ENCODE data around the gene R3HCC1L. TPM values are rescaled to one million over a fixed set of nuclear protein-coding genes. Genes with fewer than 3 reads are reported as not detected.
"Not testable (repeated sequence)": the region's sequence is repeated elsewhere in the genome, so short reads cannot be mapped to it uniquely, and the experiment has no call there.

R3HCC1L gene
- total RNA-seq, 2 experiments from 2014 or later: 13.5 to 16.8 TPM

DNA sequence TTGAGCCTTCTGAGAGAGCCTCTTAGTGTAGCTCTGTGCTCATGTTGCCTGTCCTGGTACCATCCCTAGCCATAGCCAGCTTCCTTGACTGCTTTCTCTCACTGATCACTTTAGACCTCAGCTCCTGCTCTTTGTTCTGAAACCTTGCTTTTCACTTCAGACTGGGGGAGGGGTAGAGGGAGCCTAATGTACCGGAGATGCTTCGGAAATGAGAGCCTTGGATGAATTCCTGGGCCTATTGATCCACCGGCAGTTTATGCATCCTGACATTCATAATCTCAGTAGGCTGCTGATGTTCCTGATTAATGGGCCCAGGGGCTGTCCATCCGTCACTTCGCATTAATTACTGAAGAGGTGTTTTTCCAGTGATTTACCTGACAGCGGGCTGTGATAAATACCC, 38.8 kb downstream of the R3HCC1L start:
- no peak for DNase-seq
- intact Hi-C loops (cut with DNase I, micrococcal nuclease): loop anchor here in 1 of 2 experiments (10.0 kb wide), 1 partner anchor 132 kb away; no protein-coding TSS in a partner anchor
- H3K4me1 Mint-ChIP-seq: peaks cover 25% of the 10 kb centered on the region
- CTCF ChIA-PET: interaction anchor here (0.6 to 2.5 kb wide), 2 partner anchors 136 to 464 kb away, joined by 3 to 12 read pairs; no protein-coding TSS in a partner anchor
- no peaks in the 10 kb centered on the region for H3K9me3 Mint-ChIP-seq (ENCODE audit: low read depth)
- H3K27ac Mint-ChIP-seq: no peak overlapping the region
- no peaks in the 10 kb centered on the region for H3K27me3 Mint-ChIP-seq
- POLR2A ChIA-PET: no interaction called here
- ATAC-seq: no peak
- H3K36me3 Mint-ChIP-seq (ENCODE audit: low read depth): peaks cover 41% of the 10 kb centered on the region
- H3K4me3 Mint-ChIP-seq: no peak overlapping the region

DNA sequence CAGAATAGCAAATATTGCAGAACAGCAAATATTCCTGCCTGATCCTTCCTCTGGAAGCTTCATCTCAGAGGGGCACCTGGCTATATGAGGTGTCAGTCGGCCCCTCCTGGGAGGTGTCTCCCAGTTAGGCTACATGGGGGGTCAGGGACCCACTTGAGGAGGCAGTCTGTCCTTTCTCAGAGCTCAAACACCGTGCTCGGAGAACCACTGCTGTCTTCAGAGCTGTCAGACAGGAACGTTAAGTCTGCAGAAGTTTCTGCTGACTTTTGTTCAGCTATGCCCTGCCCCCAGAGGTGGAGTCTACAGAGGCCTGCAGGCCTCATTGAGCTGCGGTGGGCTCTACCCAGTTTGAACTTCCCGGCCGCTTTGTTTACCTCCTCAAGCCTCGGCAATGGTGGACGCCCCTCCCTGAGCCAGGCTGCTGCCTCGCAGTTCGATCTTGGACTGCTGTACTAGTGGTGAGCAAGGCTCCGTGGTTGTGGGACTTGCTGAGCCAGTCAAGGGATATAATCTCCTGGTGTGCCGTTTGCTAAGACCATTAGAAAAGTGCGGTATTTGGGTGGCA, 48.0 kb downstream of the R3HCC1L start:
- POLR2A ChIA-PET; intact Hi-C loops (cut with DNase I, micrococcal nuclease); H3K27me3 Mint-ChIP-seq; H3K27ac Mint-ChIP-seq; DNase-seq; H3K4me3 Mint-ChIP-seq; ATAC-seq: not testable (repeated sequence)
- CTCF ChIA-PET: interaction anchor here (1.3 kb wide), 1 partner anchor 13 kb away, joined by 7 read pairs; no protein-coding TSS in a partner anchor
- Mint-ChIP-seq H3K9me3 (ENCODE audit: low read depth) (peaks cover 13% of the 10 kb centered on the region), H3K36me3 (ENCODE audit: low read depth) (peaks cover 77% of the 10 kb centered on the region), H3K4me1 (peaks cover 55% of the 10 kb centered on the region)

DNA sequence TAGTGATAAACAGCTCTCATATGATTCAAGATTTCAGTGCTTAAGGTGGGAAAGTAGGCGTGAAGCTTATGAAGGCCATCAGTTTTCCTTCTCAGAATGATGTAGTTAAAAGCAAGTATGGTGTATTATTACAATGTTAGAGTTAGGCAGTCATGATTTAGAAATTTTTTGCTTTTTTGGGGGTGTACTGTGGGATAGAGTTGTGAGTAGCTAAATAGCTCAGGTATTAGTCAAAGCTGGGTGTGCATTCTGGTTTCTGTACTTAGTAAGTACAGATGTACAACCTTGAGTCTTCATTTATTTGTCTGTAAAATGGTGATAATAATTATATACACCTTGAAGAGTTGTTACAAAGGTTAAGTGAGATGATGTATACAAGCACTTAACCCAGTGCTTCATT, 52.2 kb downstream of the R3HCC1L start:
- Mint-ChIP-seq H3K27ac (no peak overlapping the region), H3K27me3 (no peaks in the 10 kb centered on the region), H3K4me3 (no peak overlapping the region), H3K9me3 (ENCODE audit: low read depth) (no peaks in the 10 kb centered on the region), H3K4me1 (peaks cover 27% of the 10 kb centered on the region), H3K36me3 (ENCODE audit: low read depth) (peaks cover 68% of the 10 kb centered on the region)
- ChIA-PET POLR2A (no interaction called here), CTCF (interaction anchor here (1.3 kb wide), 1 partner anchor 17 kb away, joined by 3 read pairs; no protein-coding TSS in a partner anchor)
- intact Hi-C loops (cut with DNase I, micrococcal nuclease): no loop called here
- ATAC-seq: no peak
- DNase-seq: no peak

DNA sequence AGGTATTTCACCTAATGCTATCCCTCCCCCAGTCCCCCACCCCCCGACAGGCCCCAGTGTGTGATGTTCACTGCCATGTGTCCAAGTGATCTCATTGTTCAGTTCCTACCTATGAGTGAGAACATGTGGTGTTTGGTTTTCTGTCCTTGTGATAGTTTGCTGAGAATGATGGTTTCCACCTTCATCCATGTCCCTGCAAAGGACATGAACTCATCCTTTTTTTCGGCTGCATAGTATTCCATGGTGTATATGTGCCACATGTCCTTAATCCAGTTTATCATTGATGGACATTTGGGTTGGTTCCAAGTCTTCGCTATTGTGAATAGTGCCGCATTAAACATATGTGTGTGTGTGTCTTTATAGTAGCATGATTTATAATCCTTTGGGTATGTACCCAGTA, 56.3 kb downstream of the R3HCC1L start:
- H3K4me1 Mint-ChIP-seq: peaks cover 17% of the 10 kb centered on the region
- CTCF ChIA-PET; ATAC-seq; intact Hi-C loops (cut with DNase I, micrococcal nuclease); DNase-seq; H3K4me3 Mint-ChIP-seq; POLR2A ChIA-PET; H3K9me3 Mint-ChIP-seq (ENCODE audit: low read depth); H3K27me3 Mint-ChIP-seq; H3K27ac Mint-ChIP-seq: not testable (repeated sequence)
- H3K36me3 Mint-ChIP-seq (ENCODE audit: low read depth): peaks cover 61% of the 10 kb centered on the region

DNA sequence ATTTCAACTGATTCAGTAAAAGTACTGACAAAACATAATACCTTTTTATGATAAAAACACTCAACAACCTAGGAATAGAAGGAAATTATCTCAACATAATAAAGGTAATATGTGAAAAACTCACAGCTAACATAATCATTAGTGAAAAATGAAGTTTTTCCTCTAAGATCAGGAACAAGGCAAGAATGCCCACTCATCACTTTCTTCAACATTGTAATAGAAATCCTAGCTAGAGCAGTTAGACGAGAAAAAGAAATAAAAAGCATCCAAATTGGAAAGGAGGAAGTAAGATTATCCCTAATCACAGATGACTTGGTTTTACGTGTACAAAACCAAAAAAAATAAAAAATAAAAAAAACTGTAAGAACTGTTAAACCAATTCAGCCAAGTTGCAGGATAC, 58.6 kb downstream of the R3HCC1L start:
- ATAC-seq: no peak
- H3K4me3 Mint-ChIP-seq: no peak overlapping the region
- intact Hi-C loops (cut with DNase I, micrococcal nuclease): no loop called here
- H3K27ac Mint-ChIP-seq: no peak overlapping the region
- H3K9me3 Mint-ChIP-seq (ENCODE audit: low read depth): peaks cover 2% of the 10 kb centered on the region
- ChIA-PET POLR2A (no interaction called here), CTCF (no interaction called here)
- DNase-seq: no peak
- no peaks in the 10 kb centered on the region for H3K27me3 Mint-ChIP-seq
- H3K36me3 Mint-ChIP-seq (ENCODE audit: low read depth): peaks cover 53% of the 10 kb centered on the region
- H3K4me1 Mint-ChIP-seq: peaks cover 20% of the 10 kb centered on the region

DNA sequence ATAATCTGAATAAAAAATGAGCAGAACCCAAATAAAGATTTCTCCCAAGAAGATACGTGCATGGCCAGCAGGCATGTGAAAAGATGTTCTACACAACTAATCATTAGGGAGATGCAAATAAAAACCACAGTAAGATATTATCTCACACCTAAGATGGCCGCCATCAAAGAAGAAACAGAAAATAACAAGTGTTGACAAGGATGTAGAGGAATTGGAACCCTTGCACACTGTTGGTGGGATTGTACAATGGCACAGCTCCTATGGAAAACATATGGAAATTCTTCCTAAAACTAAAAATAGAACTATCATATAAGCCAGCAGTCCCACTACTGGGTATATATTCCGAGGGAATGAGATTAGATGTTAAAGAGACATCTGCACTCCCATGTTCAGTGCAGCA, 60.2 kb downstream of the R3HCC1L start:
- peaks cover 45% of the 10 kb centered on the region for H3K36me3 Mint-ChIP-seq (ENCODE audit: low read depth)
- intact Hi-C loops (cut with DNase I, micrococcal nuclease): no loop called here
- ATAC-seq (no peak), DNase-seq (no peak)
- ChIA-PET POLR2A (no interaction called here), CTCF (no interaction called here)
- H3K4me1 Mint-ChIP-seq: peaks cover 20% of the 10 kb centered on the region
- H3K27ac Mint-ChIP-seq: no peak overlapping the region
- H3K4me3 Mint-ChIP-seq: no peak overlapping the region
- peaks cover 2% of the 10 kb centered on the region for H3K9me3 Mint-ChIP-seq (ENCODE audit: low read depth)
- no peaks in the 10 kb centered on the region for H3K27me3 Mint-ChIP-seq

DNA sequence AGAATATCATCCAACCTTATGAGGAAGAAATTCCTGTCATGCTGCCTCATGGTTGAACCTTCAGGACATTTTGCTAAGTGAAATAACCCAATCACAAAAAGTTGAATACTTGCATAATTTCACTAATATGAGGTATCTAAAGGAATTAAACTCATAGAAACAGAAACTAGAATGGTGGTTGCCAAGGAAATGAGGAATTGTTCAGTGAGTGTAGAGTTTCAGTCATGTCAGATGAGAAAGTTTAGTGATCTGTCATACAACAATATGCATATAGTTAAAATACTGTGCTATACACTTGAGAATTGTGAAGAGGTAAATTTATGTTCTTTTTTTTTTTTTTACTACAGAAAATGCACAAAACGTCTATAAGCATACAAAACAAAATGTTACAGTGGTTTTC, 60.7 kb downstream of the R3HCC1L start:
- Mint-ChIP-seq H3K9me3 (ENCODE audit: low read depth) (peaks cover 2% of the 10 kb centered on the region), H3K4me3 (no peak overlapping the region), H3K4me1 (peaks cover 20% of the 10 kb centered on the region), H3K36me3 (ENCODE audit: low read depth) (peaks cover 41% of the 10 kb centered on the region), H3K27me3 (no peaks in the 10 kb centered on the region), H3K27ac (no peak overlapping the region)
- CTCF ChIA-PET: interaction anchor here (0.5 to 2.3 kb wide), 2 partner anchors 25 to 831 kb away, joined by 3 to 9 read pairs; no protein-coding TSS in a partner anchor
- intact Hi-C loops (cut with DNase I, micrococcal nuclease): no loop called here
- POLR2A ChIA-PET: no interaction called here
- DNase-seq (no peak), ATAC-seq (peak; percentile 60)

DNA sequence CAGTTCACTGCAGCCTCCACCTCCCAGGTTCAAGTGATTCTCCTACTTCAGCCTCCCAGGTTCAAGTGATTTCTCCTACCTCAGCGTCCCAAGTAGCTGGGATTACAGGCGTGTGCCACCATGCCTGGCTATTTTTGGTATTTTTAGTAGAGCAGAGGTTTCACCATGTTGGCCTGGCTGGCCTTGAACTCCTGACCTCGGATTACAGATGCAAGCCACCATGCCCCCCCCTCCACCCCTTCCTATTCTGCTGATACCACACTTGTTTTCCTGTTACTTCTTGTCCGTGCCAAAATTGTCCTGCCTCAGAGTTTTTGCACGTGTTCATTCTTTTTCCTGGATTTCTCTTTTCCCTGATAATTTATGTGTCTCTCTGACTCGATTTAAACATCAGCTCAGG, 62.5 kb downstream of the R3HCC1L start:
- H3K4me1 Mint-ChIP-seq: peaks cover 20% of the 10 kb centered on the region
- H3K27ac Mint-ChIP-seq: no peak overlapping the region
- no peaks in the 10 kb centered on the region for H3K27me3 Mint-ChIP-seq
- CTCF ChIA-PET: interaction anchor here (1.0 to 2.3 kb wide), 2 partner anchors 20 to 27 kb away, joined by 3 to 9 read pairs; no protein-coding TSS in a partner anchor
- H3K36me3 Mint-ChIP-seq (ENCODE audit: low read depth): peaks cover 29% of the 10 kb centered on the region
- POLR2A ChIA-PET: no interaction called here
- no peak overlapping the region for H3K4me3 Mint-ChIP-seq
- ATAC-seq (no peak), DNase-seq (no peak)
- H3K9me3 Mint-ChIP-seq (ENCODE audit: low read depth): peaks cover 2% of the 10 kb centered on the region
- intact Hi-C loops (cut with DNase I, micrococcal nuclease): no loop called here

DNA sequence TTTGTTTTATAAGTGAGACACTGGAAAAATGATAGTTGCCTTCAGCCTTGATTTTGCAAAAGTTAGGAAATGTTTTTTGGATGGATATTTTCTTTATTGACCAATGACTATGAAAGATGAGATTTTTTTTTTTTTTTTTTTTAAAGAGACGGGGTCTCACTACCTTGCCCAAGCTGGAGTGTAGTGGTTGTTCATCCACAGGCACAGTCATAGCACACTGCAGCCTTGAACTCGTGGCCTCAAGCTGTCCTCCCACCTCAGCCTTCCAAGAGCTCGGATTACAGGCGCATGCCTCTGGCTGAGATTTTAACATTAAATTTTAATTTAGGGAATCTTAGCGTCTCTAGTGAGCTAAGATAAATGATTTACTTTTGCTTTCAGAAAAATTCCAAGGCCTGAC, 67.3 kb downstream of the R3HCC1L start:
- intact Hi-C loops (cut with DNase I, micrococcal nuclease): no loop called here
- H3K27ac Mint-ChIP-seq: no peak overlapping the region
- CTCF ChIA-PET: no interaction called here
- no peaks in the 10 kb centered on the region for H3K27me3 Mint-ChIP-seq
- no peak overlapping the region for H3K4me3 Mint-ChIP-seq
- no peak for ATAC-seq
- POLR2A ChIA-PET: no interaction called here
- H3K9me3 Mint-ChIP-seq (ENCODE audit: low read depth): no peaks in the 10 kb centered on the region
- no peak for DNase-seq
- H3K36me3 Mint-ChIP-seq (ENCODE audit: low read depth): peaks cover 11% of the 10 kb centered on the region
- peaks cover 5% of the 10 kb centered on the region for H3K4me1 Mint-ChIP-seq

DNA sequence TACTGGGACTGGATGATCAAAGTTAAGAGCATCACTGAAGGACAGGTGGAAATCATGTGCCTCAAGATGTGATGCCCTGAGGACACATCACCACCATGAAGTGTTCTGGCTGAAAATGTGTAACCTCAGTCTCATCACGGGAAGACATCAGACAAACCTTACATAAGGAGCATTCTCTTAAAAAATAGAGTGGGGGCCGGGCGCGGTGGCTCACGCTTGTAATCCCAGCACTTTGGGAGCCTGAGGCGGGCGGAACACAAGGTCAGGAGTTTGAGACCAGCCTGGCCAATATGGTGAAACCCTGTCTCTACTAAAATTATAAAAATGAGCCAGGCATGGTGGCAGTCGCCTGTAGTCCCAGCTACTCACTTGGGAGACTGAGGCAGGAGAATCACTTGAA, 67.9 kb downstream of the R3HCC1L start:
- ATAC-seq: no peak
- peaks cover 13% of the 10 kb centered on the region for H3K36me3 Mint-ChIP-seq (ENCODE audit: low read depth)
- peaks cover 3% of the 10 kb centered on the region for H3K4me1 Mint-ChIP-seq
- no peaks in the 10 kb centered on the region for H3K9me3 Mint-ChIP-seq (ENCODE audit: low read depth)
- ChIA-PET POLR2A (no interaction called here), CTCF (no interaction called here)
- H3K4me3 Mint-ChIP-seq: no peak overlapping the region
- no peak for DNase-seq
- H3K27me3 Mint-ChIP-seq: no peaks in the 10 kb centered on the region
- H3K27ac Mint-ChIP-seq: no peak overlapping the region
- intact Hi-C loops (cut with DNase I, micrococcal nuclease): no loop called here

DNA sequence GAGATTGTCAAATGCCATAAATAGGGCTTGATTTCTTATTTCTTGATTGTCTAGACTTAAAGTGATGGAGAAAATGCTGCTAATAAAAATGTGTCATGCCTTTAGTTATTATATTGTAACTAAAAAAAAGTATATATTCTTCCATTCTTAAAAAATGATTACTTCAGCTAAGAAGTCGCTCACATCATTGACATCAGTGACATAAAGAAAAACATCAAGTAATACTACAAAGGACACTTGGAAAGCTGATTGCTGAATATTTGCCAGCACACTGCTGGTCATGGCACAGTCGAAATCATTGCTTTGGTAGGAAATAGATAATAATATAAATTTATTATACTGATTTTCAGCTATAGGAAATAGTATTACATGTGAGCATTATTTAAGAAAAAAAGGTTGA, 70.9 kb downstream of the R3HCC1L start:
- CTCF ChIA-PET: interaction anchor here (1.3 to 1.6 kb wide), 2 partner anchors 13 to 104 kb away, joined by 3 read pairs; no protein-coding TSS in a partner anchor
- ATAC-seq (no peak), DNase-seq (no peak)
- no peaks in the 10 kb centered on the region for H3K9me3 Mint-ChIP-seq (ENCODE audit: low read depth)
- no peaks in the 10 kb centered on the region for H3K27me3 Mint-ChIP-seq
- peaks cover 31% of the 10 kb centered on the region for H3K36me3 Mint-ChIP-seq (ENCODE audit: low read depth)
- no peak overlapping the region for H3K4me3 Mint-ChIP-seq
- POLR2A ChIA-PET: no interaction called here
- intact Hi-C loops (cut with DNase I, micrococcal nuclease): no loop called here
- peaks cover 19% of the 10 kb centered on the region for H3K4me1 Mint-ChIP-seq
- no peak overlapping the region for H3K27ac Mint-ChIP-seq

DNA sequence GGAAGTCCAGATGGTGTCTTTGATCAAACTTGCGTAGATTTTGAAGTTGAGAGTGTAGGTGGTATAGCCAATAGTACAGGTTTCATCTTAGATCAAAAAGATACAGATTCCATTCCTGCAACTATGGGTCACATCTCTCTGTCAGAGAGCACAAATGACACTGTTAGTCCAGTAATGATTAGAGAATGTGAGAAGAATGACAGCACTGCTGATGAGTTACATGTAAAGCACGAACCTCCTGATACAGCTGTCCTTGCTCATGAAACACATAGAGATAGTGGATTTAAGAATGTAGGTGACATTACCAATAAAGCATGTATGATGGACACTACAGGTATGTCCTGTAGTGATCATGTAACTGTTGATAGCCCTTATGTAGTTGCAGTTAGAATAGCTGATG, 74.5 kb downstream of the R3HCC1L start:
- DNase-seq (no peak), ATAC-seq (peak; percentile 47)
- ChIA-PET CTCF (no interaction called here), POLR2A (interaction anchor here (0.5 kb wide), 1 partner anchor 200 kb away, joined by 3 read pairs; no protein-coding TSS in a partner anchor)
- Mint-ChIP-seq H3K9me3 (ENCODE audit: low read depth) (no peaks in the 10 kb centered on the region), H3K27ac (no peak overlapping the region), H3K4me1 (peaks cover 40% of the 10 kb centered on the region), H3K27me3 (no peaks in the 10 kb centered on the region), H3K36me3 (ENCODE audit: low read depth) (peaks cover 35% of the 10 kb centered on the region), H3K4me3 (no peak overlapping the region)
- intact Hi-C loops (cut with DNase I, micrococcal nuclease): no loop called here

All from activated CD4-positive, alpha-beta T cell treated with anti-CD3 and anti-CD28 coated beads for 36 hours (primary cell).